Liver (tissue), 9 donors: Measurements from ENCODE around the gene NFIA. TPM values are rescaled to one million over a fixed set of nuclear protein-coding genes. Genes with fewer than 3 reads are reported as not detected.

Experiments used
- DNase-seq: peaks from one replicate; pipeline ENCODE4 v3.0.0-alpha.2; 2017; ENCODE audit warnings: low spot score
- H3K27ac ChIP-seq, 2 donors: one replicate each; pipeline ENCODE4 v1.7.0; 2013; ENCODE audit warnings: inconsistent platforms in 2 of 2, low read length in 2 of 2, control low read depth in 1 of 2, low read depth in 1 of 2, mild to moderate bottlenecking in 1 of 2
- H3K27me3 ChIP-seq, 4 donors: one replicate each; pipeline versions ENCODE4 v1.6.1 to v1.7.0; 2013; ENCODE audit warnings: low read length in 3 of 4, inconsistent platforms in 1 of 4, mild to moderate bottlenecking in 1 of 4, moderate library complexity in 1 of 4; ENCODE audit not compliant: control insufficient read depth in 4 of 4, insufficient read depth in 4 of 4
- H3K36me3 ChIP-seq, 4 donors: one replicate each; pipeline versions ENCODE4 v1.6.1 to v1.7.0; 2013; ENCODE audit warnings: low read length in 3 of 4, mild to moderate bottlenecking in 3 of 4, low read depth in 1 of 4, moderate library complexity in 1 of 4; ENCODE audit not compliant: control insufficient read depth in 4 of 4, insufficient read depth in 3 of 4
- H3K4me1 ChIP-seq, 4 donors: one replicate each; pipeline versions ENCODE4 v1.6.1 to v1.7.0; 2013; ENCODE audit warnings: low read length in 3 of 4, mild to moderate bottlenecking in 3 of 4, moderate library complexity in 1 of 4; ENCODE audit not compliant: control insufficient read depth in 4 of 4, insufficient read depth in 4 of 4
- H3K4me3 ChIP-seq, 3 donors: one replicate each; pipeline versions ENCODE4 v1.6.1 to v1.7.0; 2013; ENCODE audit warnings: low read length in 3 of 3, control low read depth in 1 of 3, low read depth in 1 of 3, mild to moderate bottlenecking in 1 of 3
- H3K9ac ChIP-seq, 2 donors: one replicate each; pipeline ENCODE4 v1.7.0; 2013; ENCODE audit warnings: low read length in 2 of 2, mild to moderate bottlenecking in 2 of 2, moderate library complexity in 2 of 2, control low read depth in 1 of 2, low read depth in 1 of 2
- H3K9me3 ChIP-seq, 4 donors: one replicate each; pipeline versions ENCODE4 v1.6.1 to v1.7.0; 2013; ENCODE audit warnings: low read length in 3 of 4; ENCODE audit not compliant: control insufficient read depth in 4 of 4
- CTCF ChIP-seq: fragments of 150-350 bp; IDR thresholded peaks from 2 replicates; pipeline ENCODE4 v1.5.1; 2017; ENCODE audit warnings: improper control_type of control experiment, low read depth, low read length; ENCODE audit not compliant: missing input control
- EGR1 ChIP-seq, 2 donors: IDR thresholded peaks; 2 replicates each; pipeline ENCODE4 v1.6.1; 2016 to 2018; ENCODE audit warnings: antibody characterized with exemption in 2 of 2, low read depth in 2 of 2
- FOXA1 ChIP-seq: IDR thresholded peaks from 2 replicates; pipeline ENCODE4 v1.6.1; 2016; ENCODE audit warnings: antibody characterized with exemption
- FOXA2 ChIP-seq: IDR thresholded peaks from 2 replicates; pipeline ENCODE4 v1.6.1; 2016; ENCODE audit warnings: antibody characterized with exemption
- GABPA ChIP-seq, 2 donors: IDR thresholded peaks in 1 of 2; conservative IDR thresholded peaks in 1 of 2; 2 replicates each; pipeline ENCODE4 v1.6.1; 2016; ENCODE audit warnings: antibody characterized with exemption in 2 of 2, mild to moderate bottlenecking in 1 of 2, moderate library complexity in 1 of 2
- HNF4A ChIP-seq, 2 donors: conservative IDR thresholded peaks; 2 replicates each; pipeline ENCODE4 v1.6.1; 2016; ENCODE audit warnings: antibody characterized with exemption in 2 of 2, mild to moderate bottlenecking in 2 of 2
- HNF4G ChIP-seq: IDR thresholded peaks from 2 replicates; pipeline ENCODE4 v1.6.1; 2016; ENCODE audit warnings: antibody characterized with exemption
- JUND ChIP-seq, 2 donors: IDR thresholded peaks; 2 replicates each; pipeline ENCODE4 v1.6.1; 2016; ENCODE audit warnings: antibody characterized with exemption in 2 of 2
- NR2F2 ChIP-seq: IDR thresholded peaks from 2 replicates; pipeline ENCODE4 v1.6.1; 2016; ENCODE audit warnings: antibody characterized with exemption
- RAD21 ChIP-seq, 2 donors: IDR thresholded peaks; 2 replicates each; pipeline ENCODE4 v1.6.1; 2016; ENCODE audit warnings: antibody characterized with exemption in 2 of 2, mild to moderate bottlenecking in 2 of 2
- RXRA ChIP-seq, 2 donors: IDR thresholded peaks; 2 replicates each; pipeline ENCODE4 v1.6.1; 2017 to 2018; ENCODE audit warnings: antibody characterized with exemption in 2 of 2, mild to moderate bottlenecking in 1 of 2
- TAF1 ChIP-seq: conservative IDR thresholded peaks from 2 replicates; pipeline ENCODE4 v1.6.1; 2016; ENCODE audit warnings: antibody characterized with exemption, mild to moderate bottlenecking
- WGBS: extraction: QIAGEN DNeasy Blood & Tissue Kit; methylation state at CpG from one replicate; pipeline ENCODE4 v1.1.7; 2013; 5-methylcytosine and 5-hydroxymethylcytosine counted together
- polyA plus RNA-seq, 2 donors: library from polyadenylated mRNA; stranded (reverse) in 1 of 2; unstranded in 1 of 2; fragments of 200-250 nt in 1 of 2; fragments of >200 nt in 1 of 2; fragmentation: Nextera tagmentation in 1 of 2; extraction: Ambion mirVana in 1 of 2; gene quantifications; one replicate each; pipeline versions ENCODE4 v1.2.1 to v1.2.3, GENCODE V29; 2013 to 2015
- total RNA-seq, 2 donors: library from RNA; depleted of rRNA; stranded (reverse); fragments of >200 nt; gene quantifications; one replicate each; pipeline ENCODE4 v1.2.3, GENCODE V29; 2014
- TF ChIP-seq, protein P1 (sequence below): IDR thresholded peaks from 2 replicates; pipeline ENCODE4 v1.6.1; 2016; ENCODE audit warnings: antibody characterized with exemption, mild to moderate bottlenecking
- TF ChIP-seq, protein P2 (sequence below): IDR thresholded peaks from 2 replicates; pipeline ENCODE4 v1.6.1; 2016; ENCODE audit warnings: antibody characterized with exemption
- TF ChIP-seq, protein P3 (sequence below): IDR thresholded peaks from 2 replicates; pipeline ENCODE4 v1.6.1; 2016; ENCODE audit warnings: antibody characterized with exemption
- donor health status: healthy.
- donor health status: healthy.
- donor health status: healthy.
- donor health status: healthy.
- donor health status: healthy.

Gene NFIA
- total and polyA plus RNA-seq, 4 donors, result 6.8 to 53.7 (median 22.2) TPM

DNA sequence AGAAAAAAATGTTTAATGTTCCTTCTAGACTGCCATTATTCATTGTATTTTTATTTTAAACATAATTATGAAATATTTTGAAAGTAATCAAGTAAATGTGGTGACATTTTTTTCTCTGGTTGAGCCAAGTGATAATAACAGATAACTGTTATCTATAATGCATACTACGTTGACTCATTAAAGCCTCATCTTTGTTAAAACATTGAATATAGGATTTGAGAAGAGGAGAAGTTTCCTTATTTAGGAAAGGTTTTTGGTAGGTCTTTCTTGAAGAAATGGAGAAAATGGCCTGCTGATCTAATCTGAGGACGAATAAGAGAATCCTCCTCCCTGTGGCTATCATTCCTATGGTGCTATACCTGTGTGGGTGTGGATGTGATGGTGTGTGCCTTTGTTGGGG lies 89.0 kb downstream of the NFIA start:
- no peak overlapping the region for H3K9ac ChIP-seq
- WGBS, result 85% methylated on average over 2 of the region's 2 CpGs
- no peak overlapping the region for H3K27ac ChIP-seq

More for the DNA sequence above, 89.0 kb downstream of the NFIA start:
- TF ChIP-seq NR2F2, result no peak
- TF ChIP-seq, protein P1, sequence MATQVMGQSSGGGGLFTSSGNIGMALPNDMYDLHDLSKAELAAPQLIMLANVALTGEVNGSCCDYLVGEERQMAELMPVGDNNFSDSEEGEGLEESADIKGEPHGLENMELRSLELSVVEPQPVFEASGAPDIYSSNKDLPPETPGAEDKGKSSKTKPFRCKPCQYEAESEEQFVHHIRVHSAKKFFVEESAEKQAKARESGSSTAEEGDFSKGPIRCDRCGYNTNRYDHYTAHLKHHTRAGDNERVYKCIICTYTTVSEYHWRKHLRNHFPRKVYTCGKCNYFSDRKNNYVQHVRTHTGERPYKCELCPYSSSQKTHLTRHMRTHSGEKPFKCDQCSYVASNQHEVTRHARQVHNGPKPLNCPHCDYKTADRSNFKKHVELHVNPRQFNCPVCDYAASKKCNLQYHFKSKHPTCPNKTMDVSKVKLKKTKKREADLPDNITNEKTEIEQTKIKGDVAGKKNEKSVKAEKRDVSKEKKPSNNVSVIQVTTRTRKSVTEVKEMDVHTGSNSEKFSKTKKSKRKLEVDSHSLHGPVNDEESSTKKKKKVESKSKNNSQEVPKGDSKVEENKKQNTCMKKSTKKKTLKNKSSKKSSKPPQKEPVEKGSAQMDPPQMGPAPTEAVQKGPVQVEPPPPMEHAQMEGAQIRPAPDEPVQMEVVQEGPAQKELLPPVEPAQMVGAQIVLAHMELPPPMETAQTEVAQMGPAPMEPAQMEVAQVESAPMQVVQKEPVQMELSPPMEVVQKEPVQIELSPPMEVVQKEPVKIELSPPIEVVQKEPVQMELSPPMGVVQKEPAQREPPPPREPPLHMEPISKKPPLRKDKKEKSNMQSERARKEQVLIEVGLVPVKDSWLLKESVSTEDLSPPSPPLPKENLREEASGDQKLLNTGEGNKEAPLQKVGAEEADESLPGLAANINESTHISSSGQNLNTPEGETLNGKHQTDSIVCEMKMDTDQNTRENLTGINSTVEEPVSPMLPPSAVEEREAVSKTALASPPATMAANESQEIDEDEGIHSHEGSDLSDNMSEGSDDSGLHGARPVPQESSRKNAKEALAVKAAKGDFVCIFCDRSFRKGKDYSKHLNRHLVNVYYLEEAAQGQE, result no peak
- TF ChIP-seq RAD21 (IDR thresholded peaks at IDR 0.05), result no peak
- TF ChIP-seq TAF1, result no peak
- TF ChIP-seq CTCF, result no peak
- no peak for TF ChIP-seq HNF4G
- no peak for TF ChIP-seq GABPA (IDR thresholded peaks at IDR 0.05 in 1 of 2, conservative IDR thresholded peaks at IDR 0.05 in 1 of 2)
- TF ChIP-seq JUND (IDR thresholded peaks at IDR 0.05), result no peak
- TF ChIP-seq, protein P2, sequence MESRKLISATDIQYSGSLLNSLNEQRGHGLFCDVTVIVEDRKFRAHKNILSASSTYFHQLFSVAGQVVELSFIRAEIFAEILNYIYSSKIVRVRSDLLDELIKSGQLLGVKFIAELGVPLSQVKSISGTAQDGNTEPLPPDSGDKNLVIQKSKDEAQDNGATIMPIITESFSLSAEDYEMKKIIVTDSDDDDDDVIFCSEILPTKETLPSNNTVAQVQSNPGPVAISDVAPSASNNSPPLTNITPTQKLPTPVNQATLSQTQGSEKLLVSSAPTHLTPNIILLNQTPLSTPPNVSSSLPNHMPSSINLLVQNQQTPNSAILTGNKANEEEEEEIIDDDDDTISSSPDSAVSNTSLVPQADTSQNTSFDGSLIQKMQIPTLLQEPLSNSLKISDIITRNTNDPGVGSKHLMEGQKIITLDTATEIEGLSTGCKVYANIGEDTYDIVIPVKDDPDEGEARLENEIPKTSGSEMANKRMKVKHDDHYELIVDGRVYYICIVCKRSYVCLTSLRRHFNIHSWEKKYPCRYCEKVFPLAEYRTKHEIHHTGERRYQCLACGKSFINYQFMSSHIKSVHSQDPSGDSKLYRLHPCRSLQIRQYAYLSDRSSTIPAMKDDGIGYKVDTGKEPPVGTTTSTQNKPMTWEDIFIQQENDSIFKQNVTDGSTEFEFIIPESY, result no peak
- TF ChIP-seq EGR1 (IDR thresholded peaks at IDR 0.05; ENCODE audit: low read depth in 2 of 2), result no peak
- no peak for TF ChIP-seq FOXA1
- no peak for TF ChIP-seq HNF4A (conservative IDR thresholded peaks at IDR 0.05)
- TF ChIP-seq, protein P3, sequence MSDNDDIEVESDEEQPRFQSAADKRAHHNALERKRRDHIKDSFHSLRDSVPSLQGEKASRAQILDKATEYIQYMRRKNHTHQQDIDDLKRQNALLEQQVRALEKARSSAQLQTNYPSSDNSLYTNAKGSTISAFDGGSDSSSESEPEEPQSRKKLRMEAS, result no peak
- TF ChIP-seq FOXA2, result no peak
- no peak for TF ChIP-seq RXRA (IDR thresholded peaks at IDR 0.05)
- DNase-seq, result no peak
- H3K36me3 ChIP-seq, result no peaks in the 10 kb centered on the region
- H3K27me3 ChIP-seq, result no peaks in the 10 kb centered on the region
- no peak overlapping the region for H3K4me3 ChIP-seq
- no peaks in the 10 kb centered on the region for H3K9me3 ChIP-seq
- peaks cover 0 to 46% (median 14%) of the 10 kb centered on the region in 4 donors for H3K4me1 ChIP-seq
